Liver (tissue), 5 donors: Measurements from ENCODE around the gene OTUD1. TPM values are rescaled to one million over a fixed set of nuclear protein-coding genes. Genes with fewer than 3 reads are reported as not detected.

Source experiments
- polyA plus RNA-seq, 2 donors: library from polyadenylated mRNA; stranded (reverse) in 1 of 2; unstranded in 1 of 2; fragments of 200-250 nt in 1 of 2; fragments of >200 nt in 1 of 2; fragmentation: Nextera tagmentation in 1 of 2; extraction: Ambion mirVana in 1 of 2; gene quantifications; one replicate each; pipeline versions ENCODE4 v1.2.1 to v1.2.3, GENCODE V29; 2013 to 2015
- small RNA-seq: library from RNA; depleted of rRNA; stranded (forward); fragments of <200 nt; gene quantifications from one replicate; pipeline ENCODE3, GENCODE V24; 2014
- total RNA-seq, 2 donors: library from RNA; depleted of rRNA; stranded (reverse); fragments of >200 nt; gene quantifications; one replicate each; pipeline ENCODE4 v1.2.3, GENCODE V29; 2014
- donor health status: healthy.
- donor health status: healthy.
- donor health status: healthy.

The OTUD1 gene
- total and polyA plus RNA-seq, 4 donors, result 1.5 to 5.9 (median 2.9) TPM

Small RNA genes lying within 50 kb of the gene (small RNA-seq; reads per million reads assigned to genes)
- not detected for gene MIR1254-2

Other genes starting within 250 kb of the OTUD1 start
- not detected for gene PTF1A, start 246.8 kb upstream of the OTUD1 start, total RNA-seq
- gene PTF1A, start 246.8 kb upstream of the OTUD1 start, polyA plus RNA-seq, result not detected
- not detected for gene C10orf67, start 94.3 kb upstream of the OTUD1 start, total RNA-seq
- under 1 TPM in 1 of 2 donors, not detected in 1; 0.02 TPM for gene C10orf67, start 94.3 kb upstream of the OTUD1 start, polyA plus RNA-seq